ENCODE results near the gene GLT8D1. TPM values are rescaled to one million over a fixed set of nuclear protein-coding genes. Genes with fewer than 3 reads are reported as not detected.
A peak's percentile ranks its signal among the peaks of the same experiment; 100 is the strongest.
"Not testable (repeated sequence)": the region's sequence is repeated elsewhere in the genome, so short reads cannot be mapped to it uniquely, and the experiment has no call there.

The GLT8D1 gene
- total and polyA plus RNA-seq, 9 donors: 63.7 to 101 (median 79.1) TPM

- Histone ChIP-seq H3K4me3 (ENCODE audit: low read length) (no peak overlapping the region), H3K27me3 (ENCODE audit: control insufficient read depth, insufficient read depth, low read length) (no peaks in the 10 kb centered on the region), H3K9me3 (replicated peaks; ENCODE audit: control insufficient read depth, low read depth, low read length) (no peaks in the 10 kb centered on the region), H3K27ac (ENCODE audit: low read length) (no peak overlapping the region), H3K4me1 (ENCODE audit: control insufficient read depth, insufficient read depth, low read length) (peaks cover 10% of the 10 kb centered on the region), H3K36me3 (ENCODE audit: control insufficient read depth, insufficient read depth, low read length) (peaks cover 37% of the 10 kb centered on the region)
- no CpG with 5 or more reads among the region's 5 CpGs for WGBS (ENCODE audit: insufficient coverage)
- DNase-seq: no peak
Observed at GRCh38 chr3:52684184-52684583, 21.4 kb downstream of the GLT8D1 start.

GRCh38 chr3:52683611-52684010 lies 22.0 kb downstream of the GLT8D1 start:
- Histone ChIP-seq H3K36me3 (ENCODE audit: control insufficient read depth, insufficient read depth, low read length) (peaks cover 35% of the 10 kb centered on the region), H3K27ac (ENCODE audit: low read length) (no peak overlapping the region), H3K4me1 (ENCODE audit: control insufficient read depth, insufficient read depth, low read length) (peaks cover 10% of the 10 kb centered on the region), H3K27me3 (ENCODE audit: control insufficient read depth, insufficient read depth, low read length) (no peaks in the 10 kb centered on the region), H3K9me3 (replicated peaks; ENCODE audit: control insufficient read depth, low read depth, low read length) (no peaks in the 10 kb centered on the region), H3K4me3 (ENCODE audit: low read length) (no peak overlapping the region)
- DNase-seq: no peak
- WGBS (ENCODE audit: insufficient coverage): no CpG with 5 or more reads among the region's 6 CpGs

GRCh38 chr3:52682016-52682415 lies 23.6 kb downstream of the GLT8D1 start:
- H3K36me3 ChIP-seq (ENCODE audit: control insufficient read depth, insufficient read depth, low read length): peaks cover 32% of the 10 kb centered on the region
- H3K27ac ChIP-seq (ENCODE audit: low read length): no peak overlapping the region
- no peaks in the 10 kb centered on the region for H3K27me3 ChIP-seq (ENCODE audit: control insufficient read depth, insufficient read depth, low read length)
- peak; percentile 43 for DNase-seq
- no peak overlapping the region for H3K4me3 ChIP-seq (ENCODE audit: low read length)
- peaks cover 8% of the 10 kb centered on the region for H3K4me1 ChIP-seq (ENCODE audit: control insufficient read depth, insufficient read depth, low read length)
- no peaks in the 10 kb centered on the region for H3K9me3 ChIP-seq (replicated peaks; ENCODE audit: control insufficient read depth, low read depth, low read length)

- Histone ChIP-seq H3K4me1 (ENCODE audit: control insufficient read depth, insufficient read depth, low read length) (peaks cover 6% of the 10 kb centered on the region), H3K9me3 (replicated peaks; ENCODE audit: control insufficient read depth, low read depth, low read length) (no peaks in the 10 kb centered on the region), H3K36me3 (ENCODE audit: control insufficient read depth, insufficient read depth, low read length) (peaks cover 35% of the 10 kb centered on the region), H3K4me3 (ENCODE audit: low read length) (no peak overlapping the region), H3K27ac (ENCODE audit: low read length) (no peak overlapping the region), H3K27me3 (ENCODE audit: control insufficient read depth, insufficient read depth, low read length) (no peaks in the 10 kb centered on the region)
- WGBS (ENCODE audit: insufficient coverage): no CpG with 5 or more reads among the region's 3 CpGs
- no peak for DNase-seq
Observed at GRCh38 chr3:52681596-52681995, 24.0 kb downstream of the GLT8D1 start.

- H3K4me3 ChIP-seq (ENCODE audit: low read length): no peak overlapping the region
- H3K27me3 ChIP-seq (ENCODE audit: control insufficient read depth, insufficient read depth, low read length): no peaks in the 10 kb centered on the region
- WGBS (ENCODE audit: insufficient coverage): no CpG with 5 or more reads among the region's 1 CpG
- no peak overlapping the region for H3K27ac ChIP-seq (ENCODE audit: low read length)
- H3K9me3 ChIP-seq (replicated peaks; ENCODE audit: control insufficient read depth, low read depth, low read length): no peaks in the 10 kb centered on the region
- peaks cover 6% of the 10 kb centered on the region for H3K4me1 ChIP-seq (ENCODE audit: control insufficient read depth, insufficient read depth, low read length)
- H3K36me3 ChIP-seq (ENCODE audit: control insufficient read depth, insufficient read depth, low read length): peaks cover 45% of the 10 kb centered on the region
- no peak for DNase-seq
Observed at GRCh38 chr3:52679811-52680210, 25.8 kb downstream of the GLT8D1 start.

GRCh38 chr3:52679199-52679538 lies 26.4 kb downstream of the GLT8D1 start:
- Histone ChIP-seq H3K4me3 (ENCODE audit: low read length) (no peak overlapping the region), H3K4me1 (ENCODE audit: control insufficient read depth, insufficient read depth, low read length) (peaks cover 6% of the 10 kb centered on the region), H3K27ac (ENCODE audit: low read length) (no peak overlapping the region), H3K27me3 (ENCODE audit: control insufficient read depth, insufficient read depth, low read length) (no peaks in the 10 kb centered on the region), H3K9me3 (replicated peaks; ENCODE audit: control insufficient read depth, low read depth, low read length) (no peaks in the 10 kb centered on the region), H3K36me3 (ENCODE audit: control insufficient read depth, insufficient read depth, low read length) (peaks cover 47% of the 10 kb centered on the region)
- WGBS (ENCODE audit: insufficient coverage): no CpG with 5 or more reads among the region's 3 CpGs
- no peak for DNase-seq

- Histone ChIP-seq H3K4me1 (ENCODE audit: control insufficient read depth, insufficient read depth, low read length) (peaks cover 2% of the 10 kb centered on the region), H3K9me3 (replicated peaks; ENCODE audit: control insufficient read depth, low read depth, low read length) (no peaks in the 10 kb centered on the region), H3K27ac (ENCODE audit: low read length) (no peak overlapping the region), H3K36me3 (ENCODE audit: control insufficient read depth, insufficient read depth, low read length) (peaks cover 50% of the 10 kb centered on the region), H3K27me3 (ENCODE audit: control insufficient read depth, insufficient read depth, low read length) (no peaks in the 10 kb centered on the region), H3K4me3 (ENCODE audit: low read length) (no peak overlapping the region)
- 100% methylated on average over 1 of the region's 6 CpGs for WGBS (ENCODE audit: insufficient coverage)
- DNase-seq: no peak
Observed at GRCh38 chr3:52678265-52679198, 27.1 kb downstream of the GLT8D1 start.

- H3K27ac ChIP-seq (ENCODE audit: low read length); H3K9me3 ChIP-seq (replicated peaks; ENCODE audit: control insufficient read depth, low read depth, low read length): not testable (repeated sequence)
- 71% methylated on average over 1 of the region's 3 CpGs for WGBS (ENCODE audit: insufficient coverage)
Observed at GRCh38 chr3:52676201-52676600, 29.4 kb downstream of the GLT8D1 start.

GRCh38 chr3:52671676-52672075 lies 33.9 kb downstream of the GLT8D1 start:
- Histone ChIP-seq H3K4me3 (ENCODE audit: low read length) (no peak overlapping the region), H3K27me3 (ENCODE audit: control insufficient read depth, insufficient read depth, low read length) (no peaks in the 10 kb centered on the region), H3K27ac (ENCODE audit: low read length) (no peak overlapping the region), H3K4me1 (ENCODE audit: control insufficient read depth, insufficient read depth, low read length) (no peaks in the 10 kb centered on the region), H3K36me3 (ENCODE audit: control insufficient read depth, insufficient read depth, low read length) (peaks cover 49% of the 10 kb centered on the region), H3K9me3 (replicated peaks; ENCODE audit: control insufficient read depth, low read depth, low read length) (no peaks in the 10 kb centered on the region)
- 71% methylated on average over 1 of the region's 1 CpG for WGBS (ENCODE audit: insufficient coverage)
- no peak for DNase-seq

More at GRCh38 chr3:52676201-52676600, 29.4 kb downstream of the GLT8D1 start:
- not testable (repeated sequence) for H3K4me1 ChIP-seq (ENCODE audit: control insufficient read depth, insufficient read depth, low read length); DNase-seq; H3K27me3 ChIP-seq (ENCODE audit: control insufficient read depth, insufficient read depth, low read length); H3K4me3 ChIP-seq (ENCODE audit: low read length)
- H3K36me3 ChIP-seq (ENCODE audit: control insufficient read depth, insufficient read depth, low read length): peaks cover 61% of the 10 kb centered on the region

- Histone ChIP-seq H3K36me3 (ENCODE audit: control insufficient read depth, insufficient read depth, low read length) (peaks cover 49% of the 10 kb centered on the region), H3K4me3 (ENCODE audit: low read length) (no peak overlapping the region), H3K27me3 (ENCODE audit: control insufficient read depth, insufficient read depth, low read length) (no peaks in the 10 kb centered on the region), H3K9me3 (replicated peaks; ENCODE audit: control insufficient read depth, low read depth, low read length) (no peaks in the 10 kb centered on the region), H3K4me1 (ENCODE audit: control insufficient read depth, insufficient read depth, low read length) (no peaks in the 10 kb centered on the region), H3K27ac (ENCODE audit: low read length) (no peak overlapping the region)
- peak; percentile 32 for DNase-seq
- WGBS (ENCODE audit: insufficient coverage): 94% methylated on average over 2 of the region's 9 CpGs
Observed at GRCh38 chr3:52670621-52671521, 34.7 kb downstream of the GLT8D1 start.

Measured in muscle of leg (tissue), 11 donors.